ENCODE data around the gene FYB1. TPM values are rescaled to one million over a fixed set of nuclear protein-coding genes. Genes with fewer than 3 reads are reported as not detected.

Gene FYB1
- total RNA-seq, 1 donor from 2014 or later, result 203 TPM

DNA sequence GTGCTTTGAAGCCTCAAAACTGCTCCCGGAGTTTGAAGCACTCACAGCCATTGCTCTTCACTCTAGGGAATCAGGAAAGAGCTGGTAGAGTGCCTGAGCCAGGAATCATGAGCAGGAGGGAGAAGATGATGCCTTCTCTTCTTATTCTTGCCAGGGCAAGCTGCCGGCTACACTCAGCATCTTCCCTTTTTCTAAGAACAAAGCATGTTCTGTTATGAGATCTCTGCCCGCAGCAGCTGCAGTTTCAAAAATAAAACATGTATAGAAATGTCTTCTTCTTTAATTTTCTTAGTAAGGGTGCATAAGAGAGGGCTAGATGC is 87.3 kb downstream of the FYB1 start:
- intact Hi-C loops (cut with micrococcal nuclease), result no loop called here

DNA sequence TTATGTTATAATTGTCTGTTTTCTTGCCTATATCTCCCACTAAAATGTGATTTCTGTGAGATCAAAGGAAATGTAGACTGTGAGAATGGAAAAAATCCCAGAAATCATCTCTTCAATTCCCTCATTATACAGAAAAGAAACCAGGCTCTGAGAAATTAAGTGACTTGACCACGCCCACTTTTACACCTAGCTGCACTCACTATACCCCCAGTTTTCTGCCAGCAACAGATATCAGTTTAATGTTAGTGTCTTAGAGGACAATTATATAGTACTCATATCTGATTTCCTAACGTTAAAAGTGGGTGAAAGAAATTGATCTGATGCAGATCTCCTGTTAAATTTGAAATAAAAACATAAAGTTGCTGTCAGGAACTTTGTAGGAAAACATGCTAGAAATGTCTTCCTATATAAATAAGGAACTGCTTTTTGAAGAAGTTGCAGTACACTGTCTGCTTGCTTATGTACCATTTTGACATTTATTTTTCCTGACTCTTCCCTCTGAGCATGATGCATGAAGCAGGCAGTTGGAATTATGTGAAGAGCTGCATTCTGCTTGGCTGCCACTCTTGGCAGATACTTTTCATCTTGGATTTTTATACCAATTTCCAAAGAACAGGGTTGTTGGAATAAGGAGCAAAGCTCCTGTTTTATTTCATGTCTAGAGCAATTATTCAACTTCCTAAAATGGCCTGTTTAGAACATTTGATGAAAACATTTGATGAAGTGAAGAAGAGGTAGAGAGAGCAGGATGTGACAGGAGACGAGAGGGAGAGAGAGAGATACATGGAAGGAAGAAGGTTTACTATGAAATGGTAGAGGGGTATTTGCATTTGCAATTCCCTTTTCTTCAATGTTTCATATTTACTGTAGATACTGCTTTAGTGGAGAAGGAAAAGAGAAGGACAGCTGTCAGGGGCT is 87.9 kb downstream of the FYB1 start:
- intact Hi-C loops (cut with micrococcal nuclease), result no loop called here

DNA sequence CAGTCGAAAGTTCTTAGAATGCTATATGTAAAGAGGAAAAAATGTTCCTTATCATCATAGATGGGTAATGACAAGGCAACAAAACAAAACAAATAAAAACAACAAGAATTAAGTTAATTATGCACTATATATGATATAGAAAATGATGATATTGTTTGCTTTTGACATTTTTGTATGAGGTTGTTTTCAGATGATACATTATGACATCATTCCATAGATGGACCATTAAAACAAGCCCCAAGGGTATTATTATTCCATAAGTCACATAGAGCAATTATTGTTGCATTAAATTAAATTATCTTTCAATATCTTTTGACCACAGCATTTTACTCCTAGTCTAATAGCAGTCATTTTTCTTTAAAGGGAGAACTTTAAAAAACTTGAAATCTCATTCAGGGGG is 88.6 kb downstream of the FYB1 start:
- intact Hi-C loops (cut with micrococcal nuclease), result no loop called here

DNA sequence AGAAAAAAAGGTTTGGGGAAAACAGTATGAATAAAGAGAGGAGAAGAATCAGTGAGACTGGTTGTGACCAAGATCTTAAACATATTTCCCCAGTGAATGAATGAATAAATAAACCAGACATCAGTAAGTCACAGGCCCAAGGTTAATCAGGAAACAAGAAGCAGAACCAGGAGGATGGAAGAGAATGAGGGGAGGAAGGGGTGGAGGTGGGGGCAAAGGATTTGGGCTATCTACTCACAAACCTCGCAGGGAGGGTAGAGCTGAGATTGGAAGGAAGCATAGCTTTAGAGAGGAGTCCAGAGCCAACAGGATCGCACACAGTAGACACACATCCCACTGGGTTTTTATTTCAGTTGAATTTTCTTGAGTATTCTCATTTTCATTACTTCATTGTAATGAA is 97.4 kb downstream of the FYB1 start:
- intact Hi-C loops (cut with micrococcal nuclease), result no loop called here

DNA sequence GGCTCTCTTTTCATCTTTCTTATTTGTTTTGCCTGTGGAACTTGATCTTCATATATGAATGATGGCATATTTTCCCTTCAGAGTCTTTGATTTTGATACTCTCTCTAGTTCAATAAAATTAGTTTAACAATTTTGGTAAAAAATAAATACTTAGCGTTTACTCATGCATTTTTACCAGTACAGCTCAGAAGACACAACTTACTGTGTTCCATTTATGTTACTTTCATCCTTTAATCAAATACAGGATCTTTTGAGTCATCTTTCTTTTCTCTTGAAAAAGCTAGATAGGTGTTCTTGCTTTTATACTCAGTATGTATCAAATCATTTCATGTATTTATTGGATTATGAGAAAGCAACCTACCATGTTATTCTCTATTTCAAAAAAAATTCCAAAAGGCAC is 98.0 kb downstream of the FYB1 start:
- intact Hi-C loops (cut with micrococcal nuclease), result no loop called here

DNA sequence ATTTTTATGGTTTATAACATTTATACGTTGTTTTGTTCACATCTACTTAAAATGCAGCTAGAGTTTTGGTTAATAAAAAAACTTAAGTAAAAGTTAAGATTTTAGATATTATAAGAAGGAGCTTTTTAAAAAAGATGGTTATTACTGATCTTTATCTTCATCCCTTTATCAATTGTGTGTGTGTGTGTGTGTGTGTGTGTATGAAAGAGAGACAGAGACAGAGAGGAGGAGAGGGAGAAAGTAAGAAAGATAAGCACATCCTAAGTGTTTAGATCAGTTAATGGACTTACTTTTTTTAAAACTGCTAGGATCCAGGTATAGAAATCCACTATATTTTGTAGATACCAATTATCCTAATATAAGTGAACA is 99.3 kb downstream of the FYB1 start:
- intact Hi-C loops (cut with micrococcal nuclease), result no loop called here

DNA sequence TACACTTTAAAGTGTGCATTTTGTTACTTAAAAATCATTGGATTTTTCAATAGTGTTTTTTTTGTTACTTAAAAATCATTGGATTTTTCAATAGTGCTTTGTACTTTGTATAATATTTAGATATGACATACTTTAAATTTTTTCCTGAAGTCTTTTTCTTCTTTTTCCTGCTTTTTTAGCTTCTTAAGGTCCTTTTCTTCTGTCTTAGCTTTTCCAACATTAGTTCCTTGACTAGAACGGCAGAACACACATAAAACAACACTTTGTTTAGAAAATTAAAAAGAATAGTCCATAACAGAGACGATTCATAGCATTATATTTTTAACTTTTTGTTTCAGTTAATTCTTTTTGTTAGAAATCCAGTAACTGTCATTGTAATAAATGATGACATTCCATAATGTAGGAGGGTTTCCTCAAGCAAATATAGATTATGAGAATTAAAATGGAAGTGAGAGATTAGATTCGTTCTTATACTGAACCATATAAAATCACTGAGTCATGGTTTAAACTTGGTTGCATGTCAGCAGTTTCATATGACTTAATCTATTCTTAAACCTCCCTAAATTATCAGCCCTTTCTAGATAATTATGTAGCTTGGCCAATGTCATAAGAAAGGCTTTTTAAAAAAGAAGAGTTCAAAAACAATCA is 99.8 kb downstream of the FYB1 start:
- intact Hi-C loops (cut with micrococcal nuclease), result no loop called here

DNA sequence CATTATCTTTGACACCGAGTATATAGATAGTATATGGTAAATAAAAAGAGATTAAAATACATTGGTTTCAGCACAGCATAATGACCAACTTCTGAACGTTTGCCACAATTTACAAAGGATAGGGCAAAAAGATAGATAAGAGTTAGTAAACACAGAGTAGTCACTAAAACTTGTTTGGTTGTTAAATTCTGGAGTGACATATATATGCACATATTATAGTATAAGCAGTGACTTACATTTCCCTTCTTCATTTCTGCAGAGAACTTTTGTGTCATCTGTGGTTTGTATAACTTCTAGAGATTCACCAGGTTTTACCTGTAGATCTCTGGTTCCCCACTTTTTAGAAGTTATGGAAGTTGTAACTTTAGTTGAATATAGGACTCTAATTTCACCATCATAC is 100.7 kb downstream of the FYB1 start:
- intact Hi-C loops (cut with micrococcal nuclease), result no loop called here

DNA sequence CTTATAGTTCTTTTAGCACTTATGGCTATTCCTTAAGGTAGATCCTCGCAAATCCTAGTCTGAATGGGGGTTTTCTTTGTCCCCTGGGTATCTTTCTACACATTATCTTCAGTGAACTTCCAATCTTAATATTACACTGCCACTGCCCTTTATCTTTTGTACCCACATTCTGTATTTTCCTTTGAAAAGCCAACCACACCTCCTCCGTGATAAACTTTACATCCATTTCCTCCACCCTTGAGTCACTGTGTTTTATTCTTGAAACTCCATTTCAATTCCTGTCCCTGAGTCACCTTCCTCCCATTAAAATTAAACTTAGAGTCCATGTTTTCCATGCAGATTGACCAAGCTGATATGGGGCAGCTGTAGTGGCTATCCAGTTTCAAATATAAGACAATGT is 102.0 kb downstream of the FYB1 start:
- intact Hi-C loops (cut with micrococcal nuclease), result no loop called here

DNA sequence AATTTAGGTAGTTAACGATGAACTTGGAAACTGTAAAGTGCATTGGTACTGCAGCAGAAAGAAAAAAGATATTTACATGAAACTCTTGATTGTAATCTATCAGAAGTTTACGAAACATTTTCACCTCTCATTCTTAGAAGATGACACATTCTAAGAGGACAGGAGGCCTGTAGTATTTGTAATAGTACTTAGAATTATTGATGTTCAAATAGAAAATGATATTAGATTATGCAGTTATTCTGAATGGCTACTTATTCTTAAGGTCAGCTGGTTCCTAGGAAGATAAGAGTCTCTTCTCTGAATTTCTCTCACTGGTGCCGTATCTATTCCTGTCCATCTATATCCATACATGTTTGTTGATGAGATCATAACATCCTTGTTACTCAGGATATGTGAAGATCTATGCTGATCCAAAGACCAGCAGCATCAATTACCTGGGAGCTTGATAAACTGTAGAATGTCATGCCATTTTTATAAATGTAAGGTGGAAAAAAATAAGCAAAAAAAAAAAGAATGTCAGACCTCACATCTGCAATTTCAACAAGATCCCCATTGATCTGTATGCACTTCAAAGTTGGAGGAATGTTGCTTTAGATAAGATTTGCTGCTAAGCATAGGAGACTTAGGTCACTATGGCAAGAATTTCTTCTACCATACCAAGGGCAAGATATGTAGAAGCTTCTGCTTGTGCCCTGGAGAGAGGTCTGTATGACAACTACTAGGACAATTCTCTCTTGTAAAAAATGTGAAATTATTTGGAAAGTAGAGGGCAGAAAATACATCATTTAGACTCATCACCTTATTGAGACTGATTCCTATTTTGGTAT is 102.8 kb downstream of the FYB1 start:
- intact Hi-C loops (cut with micrococcal nuclease), result no loop called here

DNA sequence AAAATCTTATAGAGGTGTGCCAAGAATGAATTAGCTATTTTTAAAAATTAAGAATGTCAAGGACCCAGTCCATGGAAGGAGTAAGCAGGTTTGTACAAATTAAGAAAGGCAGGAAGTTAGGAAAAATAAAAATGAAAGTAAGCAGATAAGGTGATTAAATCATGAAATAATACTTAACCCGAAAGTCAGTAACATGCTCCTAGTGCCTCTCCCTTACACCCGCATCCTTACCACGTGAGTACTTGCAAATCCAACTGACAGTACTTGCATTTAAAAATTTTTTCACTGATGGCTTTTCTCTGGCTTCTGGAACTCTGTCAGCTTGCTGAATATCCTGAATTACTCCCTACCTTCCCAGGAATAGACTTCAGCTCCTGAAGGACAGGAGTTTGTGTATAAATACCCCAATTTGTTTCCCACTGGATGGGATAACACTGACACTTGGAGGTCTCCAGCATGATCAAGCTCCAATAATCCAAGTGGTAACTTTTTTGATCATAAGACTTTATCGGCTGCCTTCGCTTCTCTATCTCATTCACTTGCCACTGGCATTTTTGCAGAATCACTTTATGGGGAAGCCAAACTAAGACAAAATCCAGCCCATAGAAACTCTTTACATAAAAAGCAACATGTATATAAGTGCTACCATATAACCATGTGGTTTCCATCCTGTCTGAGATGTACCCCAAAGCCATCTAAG is 103.6 kb downstream of the FYB1 start:
- intact Hi-C loops (cut with micrococcal nuclease), result no loop called here

DNA sequence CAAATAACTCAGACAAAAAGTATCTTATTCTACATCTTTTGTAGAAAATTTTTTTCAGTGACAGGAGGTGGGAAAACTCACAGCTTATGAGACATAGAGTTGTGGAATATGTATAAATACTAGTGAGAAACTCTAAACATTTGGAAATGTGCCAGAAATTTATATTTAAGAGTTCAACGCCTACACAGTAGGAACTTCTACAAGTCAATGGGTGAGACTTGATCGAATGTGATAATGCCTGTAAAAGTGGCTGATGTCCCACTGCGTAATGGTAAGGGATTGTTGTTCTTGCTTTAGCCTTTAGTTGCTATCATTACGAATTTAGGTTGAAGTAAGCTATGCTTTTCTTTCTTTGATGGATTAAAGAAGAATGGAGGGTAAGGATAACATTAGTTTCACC is 105.2 kb downstream of the FYB1 start:
- intact Hi-C loops (cut with micrococcal nuclease), result no loop called here

DNA sequence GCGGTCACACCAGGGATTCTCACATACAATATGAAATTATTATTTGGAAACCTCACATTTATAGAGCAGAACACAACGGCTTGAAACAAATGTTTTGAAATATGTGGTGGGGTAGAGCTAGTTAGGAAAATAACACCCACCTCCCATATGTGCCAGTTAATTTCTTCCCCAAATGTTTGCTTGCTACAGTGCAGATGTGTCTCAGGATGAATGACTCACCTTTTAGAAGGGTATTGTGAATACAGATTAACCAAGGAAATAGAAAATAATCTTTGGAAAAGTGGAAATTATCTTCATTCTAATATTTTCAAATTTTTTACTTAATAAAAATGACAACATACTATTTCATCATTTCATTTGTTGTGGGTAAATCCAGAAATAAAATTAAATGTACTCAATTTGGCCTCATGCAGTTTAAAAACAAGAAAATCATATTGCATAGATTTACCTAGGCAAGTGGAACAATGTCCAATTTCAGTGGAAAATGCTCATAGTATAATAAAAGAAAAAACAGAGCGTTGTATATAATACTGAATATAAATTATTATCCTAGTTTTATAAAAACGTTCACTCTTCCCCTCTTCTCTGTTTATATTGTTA is 105.9 kb downstream of the FYB1 start:
- intact Hi-C loops (cut with micrococcal nuclease), result no loop called here

DNA sequence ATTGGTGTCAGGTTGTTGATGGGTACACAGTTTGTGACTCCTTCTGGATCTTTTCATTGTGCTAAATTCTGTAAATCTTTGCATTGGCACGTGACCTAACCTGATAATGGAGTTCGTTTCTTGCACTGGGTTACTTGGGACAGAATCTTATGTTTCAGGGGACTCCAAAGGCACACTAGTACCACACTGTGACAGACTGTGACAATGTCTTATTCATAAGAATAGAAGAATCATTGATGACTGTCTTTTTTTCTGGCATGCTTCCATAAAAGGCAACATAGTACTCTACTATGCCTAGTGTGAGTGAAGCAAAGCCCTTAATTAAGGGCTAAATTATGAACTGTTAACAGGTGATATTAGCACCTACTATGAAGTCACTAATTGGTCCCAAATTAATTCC is 109.8 kb downstream of the FYB1 start:
- intact Hi-C loops (cut with micrococcal nuclease), result no loop called here

DNA sequence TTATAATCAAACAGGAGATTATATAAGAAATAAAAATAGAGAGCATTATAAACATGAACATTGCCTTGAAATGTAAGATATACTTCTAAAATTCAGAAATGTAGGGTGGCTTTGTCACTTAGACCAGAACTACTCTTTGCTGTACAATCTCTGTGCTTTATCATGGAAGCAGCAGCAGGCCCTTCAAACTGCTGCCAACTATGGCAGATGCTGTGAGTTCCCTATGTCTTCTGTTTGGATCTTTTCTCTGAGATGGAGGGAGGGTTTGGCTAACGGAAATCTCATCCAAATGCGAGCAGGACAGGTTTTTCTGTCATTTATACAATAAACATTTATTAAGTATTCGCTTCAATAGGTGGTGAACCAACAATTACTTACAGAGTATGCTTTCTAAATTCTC is 110.4 kb downstream of the FYB1 start:
- intact Hi-C loops (cut with micrococcal nuclease), result no loop called here

DNA sequence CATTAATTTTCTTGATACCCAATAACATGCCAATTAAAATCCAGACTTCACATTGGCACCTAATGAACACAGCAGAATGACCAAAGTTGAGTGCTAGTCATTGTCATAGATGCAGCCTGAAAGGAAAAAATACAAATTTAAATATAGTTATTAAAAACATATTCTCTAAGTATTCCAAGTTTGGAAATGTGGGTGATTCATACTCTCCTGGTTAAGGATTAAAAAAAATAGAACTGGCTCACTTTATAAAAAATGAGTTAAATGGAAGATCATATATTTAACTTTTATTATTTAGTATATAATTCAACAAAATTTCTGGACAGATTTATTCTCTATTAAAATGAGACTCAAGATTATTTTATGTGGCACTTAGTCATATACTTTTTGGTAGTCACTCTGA is 112.0 kb downstream of the FYB1 start:
- intact Hi-C loops (cut with micrococcal nuclease), result no loop called here

DNA sequence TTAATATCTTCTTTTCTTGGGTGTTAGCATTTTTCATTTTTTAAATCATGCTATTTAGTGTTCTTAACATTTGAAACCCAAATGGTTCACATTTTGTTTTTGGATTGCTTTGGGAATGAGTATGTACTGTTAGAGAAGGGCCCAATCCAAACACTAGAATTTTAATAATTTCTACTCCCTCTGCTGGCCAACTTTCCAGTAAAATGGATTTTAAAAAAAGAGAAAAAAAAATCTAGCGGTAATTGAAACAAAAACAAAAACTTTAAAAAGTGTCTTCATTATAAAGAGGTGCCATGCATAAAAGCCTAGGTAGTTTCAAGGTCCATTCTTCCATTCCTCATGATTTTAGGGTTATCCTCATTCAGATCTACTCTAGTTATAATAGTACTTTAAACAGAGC is 113.0 kb downstream of the FYB1 start:
- intact Hi-C loops (cut with micrococcal nuclease), result no loop called here

DNA sequence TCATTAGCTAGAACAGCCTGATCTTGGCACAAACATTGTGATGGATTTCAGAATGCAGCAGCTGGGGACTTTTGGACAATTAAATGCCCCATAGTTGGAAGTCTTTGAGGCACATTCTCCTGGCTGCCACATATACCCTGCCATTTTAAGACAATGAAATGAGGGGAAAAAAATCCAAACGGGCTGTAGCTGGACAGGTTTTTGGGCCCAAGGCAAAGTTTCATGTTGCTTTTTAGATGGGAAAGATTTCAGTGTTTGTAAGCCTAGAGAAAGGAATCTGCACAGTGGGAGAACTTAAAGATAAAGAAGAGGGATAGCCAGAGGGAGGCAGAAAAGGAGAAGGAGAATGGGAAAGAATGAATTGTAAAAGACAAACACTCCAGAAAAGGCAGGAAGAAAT is 115.1 kb downstream of the FYB1 start:
- intact Hi-C loops (cut with micrococcal nuclease), result no loop called here

DNA sequence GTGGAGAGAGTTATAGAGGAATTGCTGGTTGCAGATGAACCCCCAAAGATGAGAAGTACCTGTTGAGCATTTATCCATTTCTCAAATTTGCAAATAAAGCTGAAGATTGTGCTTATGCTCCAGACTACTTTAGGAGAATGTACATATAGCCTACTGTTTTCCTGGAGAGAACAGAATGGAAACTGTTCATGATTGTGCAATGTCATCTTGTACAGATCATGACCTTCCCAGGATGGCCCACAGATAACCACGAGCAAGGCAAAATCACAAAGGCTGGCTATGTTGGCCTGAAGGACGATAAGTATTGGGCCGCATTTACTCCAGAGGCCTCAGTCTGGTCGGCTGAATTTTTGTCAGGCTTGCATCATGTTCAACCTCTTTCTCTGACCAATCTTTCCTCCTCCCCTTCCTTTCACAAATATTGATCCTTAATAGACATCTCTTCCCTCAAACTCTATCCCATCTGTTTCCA is 116.6 kb downstream of the FYB1 start:
- intact Hi-C loops (cut with micrococcal nuclease), result no loop called here

DNA sequence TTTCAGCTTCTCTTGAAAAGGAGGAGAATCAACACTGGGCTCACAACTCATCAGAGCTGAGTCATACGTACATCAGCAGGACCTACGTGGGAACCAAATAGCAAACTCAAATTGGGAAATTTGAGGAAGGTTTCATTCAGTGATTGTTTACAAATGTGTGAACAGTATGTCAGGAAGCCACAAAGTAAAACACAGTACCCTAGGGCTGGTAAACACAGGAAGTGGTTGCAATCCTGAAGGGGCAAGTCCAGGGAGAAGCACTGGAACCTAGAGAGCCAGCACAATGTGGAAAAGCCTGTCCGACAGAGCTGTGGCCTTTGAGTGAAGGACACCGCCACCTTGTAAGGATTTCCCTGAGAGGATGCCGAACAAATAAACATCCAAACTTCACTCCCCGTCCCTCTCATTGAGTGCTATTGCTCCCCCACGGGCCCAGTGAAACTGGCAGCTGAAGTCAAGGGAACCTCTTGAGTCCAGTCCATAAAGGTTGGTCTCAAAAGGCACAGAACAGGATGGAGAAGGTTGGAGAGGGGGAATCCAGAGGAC is 118.4 kb downstream of the FYB1 start:
- intact Hi-C loops (cut with micrococcal nuclease), result no loop called here

DNA sequence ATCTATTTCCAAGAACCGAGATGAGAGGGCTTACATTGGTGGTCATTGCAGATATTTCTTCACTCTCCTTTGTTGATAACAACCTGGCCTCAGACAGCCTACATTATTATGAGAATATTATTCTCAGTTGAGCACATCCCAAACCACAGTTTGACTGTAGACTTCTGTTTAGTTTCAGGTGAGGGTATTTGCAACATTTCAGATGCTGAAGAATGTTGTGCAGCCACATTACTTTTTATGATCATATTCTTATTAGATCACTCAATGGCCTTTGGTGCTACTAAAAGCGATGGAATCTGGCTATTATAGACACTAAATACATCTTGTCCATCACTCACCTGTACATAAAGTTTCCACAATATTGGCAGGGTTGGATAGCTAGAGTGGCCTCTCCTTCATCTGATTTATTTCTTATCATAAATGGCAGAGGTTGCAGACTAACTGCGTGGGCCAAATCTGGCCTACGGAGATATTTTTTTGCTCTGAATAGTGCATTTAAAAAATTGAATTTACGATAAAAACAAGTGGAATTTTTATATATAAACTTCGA is 119.0 kb downstream of the FYB1 start:
- intact Hi-C loops (cut with micrococcal nuclease), result no loop called here
